ENCODE data around the gene ABCF3. TPM values are rescaled to one million over a fixed set of nuclear protein-coding genes. Genes with fewer than 3 reads are reported as not detected.

ABCF3 gene
- total and polyA plus RNA-seq, 2 of the 13 experiments (the other 11 are each of a cell fraction or from before 2014, with no cell fraction given): 38.8 to 46.5 TPM

DNA sequence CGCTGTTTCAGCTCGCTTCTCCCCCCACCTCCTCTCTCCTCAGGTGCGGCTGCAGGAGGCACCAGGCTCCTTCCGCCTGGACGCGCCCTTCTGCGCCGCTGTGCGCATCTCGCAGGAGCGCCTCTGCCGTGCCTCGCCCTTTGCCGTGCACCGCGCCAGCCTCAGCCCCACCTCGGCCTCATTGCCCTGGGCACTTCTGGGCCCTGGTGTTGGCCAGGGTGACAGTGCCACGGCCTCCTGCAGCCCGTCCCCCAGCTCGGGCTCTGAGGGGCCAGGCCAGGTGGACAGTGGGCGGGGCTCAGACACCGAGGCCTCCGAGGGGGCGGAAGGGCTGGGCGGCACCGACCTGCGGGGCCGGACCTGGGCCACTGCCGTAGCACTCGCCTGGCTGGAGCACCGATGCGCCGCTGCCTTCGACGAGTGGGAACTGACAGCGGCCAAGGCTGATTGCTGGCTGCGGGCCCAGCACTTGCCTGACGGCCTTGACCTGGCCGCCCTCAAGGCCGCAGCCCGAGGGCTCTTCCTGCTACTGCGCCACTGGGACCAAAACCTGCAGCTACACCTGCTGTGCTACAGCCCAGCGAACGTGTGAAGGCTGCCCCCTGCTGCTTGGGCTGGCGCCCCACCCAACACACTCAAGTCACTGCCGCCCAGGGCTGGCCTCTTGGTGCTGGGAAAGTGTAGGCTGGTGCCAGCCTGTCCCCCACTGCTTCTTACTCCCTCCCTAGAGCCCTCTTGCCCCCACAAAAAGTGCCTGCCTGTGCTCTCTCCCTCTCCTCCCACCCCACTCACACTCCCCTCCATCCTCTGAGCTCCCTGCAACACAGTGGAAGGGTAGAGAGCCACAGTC lies 55.7 kb downstream of the ABCF3 start (continued):
- TF ChIP-seq ZNF350 (CRISPR knock-in tag; IDR thresholded peaks at IDR 0.05; ENCODE audit: borderline replicate concordance, low read depth) (peak; percentile 95), ZNF292 (CRISPR knock-in tag; IDR thresholded peaks at IDR 0.05; ENCODE audit: borderline replicate concordance, low read depth) (peak; percentile 81; the same call in 1 of the 2 replicates), IKZF4 (CRISPR knock-in tag; IDR thresholded peaks at IDR 0.05; ENCODE audit: borderline replicate concordance, low read depth, not compliant biosample characterization) (no peak), NAIF1 (CRISPR knock-in tag; IDR thresholded peaks at IDR 0.05; ENCODE audit: borderline replicate concordance) (no peak), ZNF589 (CRISPR knock-in tag; conservative IDR thresholded peaks at IDR 0.05) (0 out of 2 replicates have a peak, but pooled peaks have one; percentile 60), RXRB (CRISPR knock-in tag; IDR thresholded peaks at IDR 0.05; ENCODE audit: borderline replicate concordance) (peak; percentile 96), ZNF343 (CRISPR knock-in tag; IDR thresholded peaks at IDR 0.05) (peak; percentile 96), TCF12 (IDR thresholded peaks at IDR 0.05) (no peak), TCF12 (CRISPR knock-in tag; IDR thresholded peaks at IDR 0.05) (no peak; the same call in 1 of the 2 replicates), ZKSCAN5 (CRISPR knock-in tag; IDR thresholded peaks at IDR 0.05) (no peak), ERF (CRISPR knock-in tag; IDR thresholded peaks at IDR 0.05) (peak; percentile 96), ZNF629 (CRISPR knock-in tag; conservative IDR thresholded peaks at IDR 0.05) (0 out of 2 replicates have a peak, but pooled peaks have one; percentile 61)
- TF ChIP-seq, protein P1, sequence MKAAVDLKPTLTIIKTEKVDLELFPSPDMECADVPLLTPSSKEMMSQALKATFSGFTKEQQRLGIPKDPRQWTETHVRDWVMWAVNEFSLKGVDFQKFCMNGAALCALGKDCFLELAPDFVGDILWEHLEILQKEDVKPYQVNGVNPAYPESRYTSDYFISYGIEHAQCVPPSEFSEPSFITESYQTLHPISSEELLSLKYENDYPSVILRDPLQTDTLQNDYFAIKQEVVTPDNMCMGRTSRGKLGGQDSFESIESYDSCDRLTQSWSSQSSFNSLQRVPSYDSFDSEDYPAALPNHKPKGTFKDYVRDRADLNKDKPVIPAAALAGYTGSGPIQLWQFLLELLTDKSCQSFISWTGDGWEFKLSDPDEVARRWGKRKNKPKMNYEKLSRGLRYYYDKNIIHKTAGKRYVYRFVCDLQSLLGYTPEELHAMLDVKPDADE (CRISPR knock-in tag; IDR thresholded peaks at IDR 0.05): peak; percentile 77; the same call in 1 of the 2 replicates
- TF ChIP-seq, protein P2, sequence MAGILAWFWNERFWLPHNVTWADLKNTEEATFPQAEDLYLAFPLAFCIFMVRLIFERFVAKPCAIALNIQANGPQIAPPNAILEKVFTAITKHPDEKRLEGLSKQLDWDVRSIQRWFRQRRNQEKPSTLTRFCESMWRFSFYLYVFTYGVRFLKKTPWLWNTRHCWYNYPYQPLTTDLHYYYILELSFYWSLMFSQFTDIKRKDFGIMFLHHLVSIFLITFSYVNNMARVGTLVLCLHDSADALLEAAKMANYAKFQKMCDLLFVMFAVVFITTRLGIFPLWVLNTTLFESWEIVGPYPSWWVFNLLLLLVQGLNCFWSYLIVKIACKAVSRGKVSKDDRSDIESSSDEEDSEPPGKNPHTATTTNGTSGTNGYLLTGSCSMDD (CRISPR knock-in tag; IDR thresholded peaks at IDR 0.05): no peak
- TF ChIP-seq, protein P3, sequence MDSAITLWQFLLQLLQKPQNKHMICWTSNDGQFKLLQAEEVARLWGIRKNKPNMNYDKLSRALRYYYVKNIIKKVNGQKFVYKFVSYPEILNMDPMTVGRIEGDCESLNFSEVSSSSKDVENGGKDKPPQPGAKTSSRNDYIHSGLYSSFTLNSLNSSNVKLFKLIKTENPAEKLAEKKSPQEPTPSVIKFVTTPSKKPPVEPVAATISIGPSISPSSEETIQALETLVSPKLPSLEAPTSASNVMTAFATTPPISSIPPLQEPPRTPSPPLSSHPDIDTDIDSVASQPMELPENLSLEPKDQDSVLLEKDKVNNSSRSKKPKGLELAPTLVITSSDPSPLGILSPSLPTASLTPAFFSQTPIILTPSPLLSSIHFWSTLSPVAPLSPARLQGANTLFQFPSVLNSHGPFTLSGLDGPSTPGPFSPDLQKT (CRISPR knock-in tag; IDR thresholded peaks at IDR 0.05; ENCODE audit: borderline replicate concordance): no peak
- TF ChIP-seq, protein P4, sequence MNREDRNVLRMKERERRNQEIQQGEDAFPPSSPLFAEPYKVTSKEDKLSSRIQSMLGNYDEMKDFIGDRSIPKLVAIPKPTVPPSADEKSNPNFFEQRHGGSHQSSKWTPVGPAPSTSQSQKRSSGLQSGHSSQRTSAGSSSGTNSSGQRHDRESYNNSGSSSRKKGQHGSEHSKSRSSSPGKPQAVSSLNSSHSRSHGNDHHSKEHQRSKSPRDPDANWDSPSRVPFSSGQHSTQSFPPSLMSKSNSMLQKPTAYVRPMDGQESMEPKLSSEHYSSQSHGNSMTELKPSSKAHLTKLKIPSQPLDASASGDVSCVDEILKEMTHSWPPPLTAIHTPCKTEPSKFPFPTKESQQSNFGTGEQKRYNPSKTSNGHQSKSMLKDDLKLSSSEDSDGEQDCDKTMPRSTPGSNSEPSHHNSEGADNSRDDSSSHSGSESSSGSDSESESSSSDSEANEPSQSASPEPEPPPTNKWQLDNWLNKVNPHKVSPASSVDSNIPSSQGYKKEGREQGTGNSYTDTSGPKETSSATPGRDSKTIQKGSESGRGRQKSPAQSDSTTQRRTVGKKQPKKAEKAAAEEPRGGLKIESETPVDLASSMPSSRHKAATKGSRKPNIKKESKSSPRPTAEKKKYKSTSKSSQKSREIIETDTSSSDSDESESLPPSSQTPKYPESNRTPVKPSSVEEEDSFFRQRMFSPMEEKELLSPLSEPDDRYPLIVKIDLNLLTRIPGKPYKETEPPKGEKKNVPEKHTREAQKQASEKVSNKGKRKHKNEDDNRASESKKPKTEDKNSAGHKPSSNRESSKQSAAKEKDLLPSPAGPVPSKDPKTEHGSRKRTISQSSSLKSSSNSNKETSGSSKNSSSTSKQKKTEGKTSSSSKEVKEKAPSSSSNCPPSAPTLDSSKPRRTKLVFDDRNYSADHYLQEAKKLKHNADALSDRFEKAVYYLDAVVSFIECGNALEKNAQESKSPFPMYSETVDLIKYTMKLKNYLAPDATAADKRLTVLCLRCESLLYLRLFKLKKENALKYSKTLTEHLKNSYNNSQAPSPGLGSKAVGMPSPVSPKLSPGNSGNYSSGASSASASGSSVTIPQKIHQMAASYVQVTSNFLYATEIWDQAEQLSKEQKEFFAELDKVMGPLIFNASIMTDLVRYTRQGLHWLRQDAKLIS (CRISPR knock-in tag; IDR thresholded peaks at IDR 0.05): no peak
- TF ChIP-seq, protein P5, sequence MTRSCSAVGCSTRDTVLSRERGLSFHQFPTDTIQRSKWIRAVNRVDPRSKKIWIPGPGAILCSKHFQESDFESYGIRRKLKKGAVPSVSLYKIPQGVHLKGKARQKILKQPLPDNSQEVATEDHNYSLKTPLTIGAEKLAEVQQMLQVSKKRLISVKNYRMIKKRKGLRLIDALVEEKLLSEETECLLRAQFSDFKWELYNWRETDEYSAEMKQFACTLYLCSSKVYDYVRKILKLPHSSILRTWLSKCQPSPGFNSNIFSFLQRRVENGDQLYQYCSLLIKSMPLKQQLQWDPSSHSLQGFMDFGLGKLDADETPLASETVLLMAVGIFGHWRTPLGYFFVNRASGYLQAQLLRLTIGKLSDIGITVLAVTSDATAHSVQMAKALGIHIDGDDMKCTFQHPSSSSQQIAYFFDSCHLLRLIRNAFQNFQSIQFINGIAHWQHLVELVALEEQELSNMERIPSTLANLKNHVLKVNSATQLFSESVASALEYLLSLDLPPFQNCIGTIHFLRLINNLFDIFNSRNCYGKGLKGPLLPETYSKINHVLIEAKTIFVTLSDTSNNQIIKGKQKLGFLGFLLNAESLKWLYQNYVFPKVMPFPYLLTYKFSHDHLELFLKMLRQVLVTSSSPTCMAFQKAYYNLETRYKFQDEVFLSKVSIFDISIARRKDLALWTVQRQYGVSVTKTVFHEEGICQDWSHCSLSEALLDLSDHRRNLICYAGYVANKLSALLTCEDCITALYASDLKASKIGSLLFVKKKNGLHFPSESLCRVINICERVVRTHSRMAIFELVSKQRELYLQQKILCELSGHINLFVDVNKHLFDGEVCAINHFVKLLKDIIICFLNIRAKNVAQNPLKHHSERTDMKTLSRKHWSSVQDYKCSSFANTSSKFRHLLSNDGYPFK (CRISPR knock-in tag; IDR thresholded peaks at IDR 0.05; ENCODE audit: borderline replicate concordance): peak; percentile 70; the same call in 1 of the 2 replicates

All from HepG2 (cell line).